ENCODE data around the gene GARS1. TPM values are rescaled to one million over a fixed set of nuclear protein-coding genes. Genes with fewer than 3 reads are reported as not detected.
"Not testable (repeated sequence)": the region's sequence is repeated elsewhere in the genome, so short reads cannot be mapped to it uniquely, and the experiment has no call there.

The GARS1 gene
- total RNA-seq, 3 donors from 2014 or later (not counting 1 experiment from before 2014, with no cell fraction given): 80.2 to 107 (median 92.4) TPM

DNA sequence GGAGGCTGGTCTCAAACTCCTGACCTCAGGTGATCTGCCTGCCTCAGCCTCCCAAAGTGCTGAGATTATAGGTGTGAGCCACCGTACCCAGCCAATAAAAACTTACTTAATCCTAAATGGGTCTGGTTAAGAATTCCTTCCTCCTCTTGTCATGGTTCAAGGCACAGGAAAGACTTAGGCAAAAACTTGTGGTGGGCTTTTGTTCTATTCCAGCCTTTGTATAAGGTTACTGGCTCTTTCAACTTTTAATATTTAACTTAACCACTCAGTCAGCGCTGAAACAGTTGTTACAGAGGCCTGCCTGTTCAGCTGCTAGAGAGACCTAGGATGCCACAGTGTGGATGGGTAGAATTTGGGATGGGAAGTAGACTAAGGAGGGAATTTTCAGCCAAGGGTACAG is 28.1 kb upstream of the GARS1 start:
- H3K4me1 ChIP-seq (ENCODE audit: control insufficient read depth, insufficient read depth, low read length): no peaks in the 10 kb centered on the region
- Mint-ChIP-seq H3K4me1 (peaks cover 0 to 7% of the 10 kb centered on the region in 2 donors), H3K36me3 (peaks cover 10% of the 10 kb centered on the region), H3K9me3 (peaks cover 0 to 2% of the 10 kb centered on the region in 2 donors), H3K27ac (no peak overlapping the region), H3K4me3 (no peak overlapping the region), H3K27me3 (ENCODE audit: low read depth in 2 of 2) (no peaks in the 10 kb centered on the region)
- H3K27me3 ChIP-seq (ENCODE audit: control insufficient read depth, insufficient read depth, low read length): no peaks in the 10 kb centered on the region
- H3K9me3 ChIP-seq (ENCODE audit: control insufficient read depth, insufficient read depth, low read length): no peaks in the 10 kb centered on the region
- TF ChIP-seq, protein P1, sequence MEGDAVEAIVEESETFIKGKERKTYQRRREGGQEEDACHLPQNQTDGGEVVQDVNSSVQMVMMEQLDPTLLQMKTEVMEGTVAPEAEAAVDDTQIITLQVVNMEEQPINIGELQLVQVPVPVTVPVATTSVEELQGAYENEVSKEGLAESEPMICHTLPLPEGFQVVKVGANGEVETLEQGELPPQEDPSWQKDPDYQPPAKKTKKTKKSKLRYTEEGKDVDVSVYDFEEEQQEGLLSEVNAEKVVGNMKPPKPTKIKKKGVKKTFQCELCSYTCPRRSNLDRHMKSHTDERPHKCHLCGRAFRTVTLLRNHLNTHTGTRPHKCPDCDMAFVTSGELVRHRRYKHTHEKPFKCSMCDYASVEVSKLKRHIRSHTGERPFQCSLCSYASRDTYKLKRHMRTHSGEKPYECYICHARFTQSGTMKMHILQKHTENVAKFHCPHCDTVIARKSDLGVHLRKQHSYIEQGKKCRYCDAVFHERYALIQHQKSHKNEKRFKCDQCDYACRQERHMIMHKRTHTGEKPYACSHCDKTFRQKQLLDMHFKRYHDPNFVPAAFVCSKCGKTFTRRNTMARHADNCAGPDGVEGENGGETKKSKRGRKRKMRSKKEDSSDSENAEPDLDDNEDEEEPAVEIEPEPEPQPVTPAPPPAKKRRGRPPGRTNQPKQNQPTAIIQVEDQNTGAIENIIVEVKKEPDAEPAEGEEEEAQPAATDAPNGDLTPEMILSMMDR (IDR thresholded peaks at IDR 0.05): no peak
- no peak overlapping the region for H3K4me3 ChIP-seq (ENCODE audit: low read length)
- no peak overlapping the region for H3K27ac ChIP-seq (ENCODE audit: low read length)
- no peak for DNase-seq
- 93% methylated on average over 2 of the region's 2 CpGs for WGBS (ENCODE audit: insufficient coverage)
- ATAC-seq: no peak
- intact Hi-C loops (cut with micrococcal nuclease): loop anchor here (10.0 kb wide), 1 partner anchor 122 kb away; no protein-coding TSS in a partner anchor
- H3K36me3 ChIP-seq (ENCODE audit: control insufficient read depth, insufficient read depth, low read length): peaks cover 38% of the 10 kb centered on the region

DNA sequence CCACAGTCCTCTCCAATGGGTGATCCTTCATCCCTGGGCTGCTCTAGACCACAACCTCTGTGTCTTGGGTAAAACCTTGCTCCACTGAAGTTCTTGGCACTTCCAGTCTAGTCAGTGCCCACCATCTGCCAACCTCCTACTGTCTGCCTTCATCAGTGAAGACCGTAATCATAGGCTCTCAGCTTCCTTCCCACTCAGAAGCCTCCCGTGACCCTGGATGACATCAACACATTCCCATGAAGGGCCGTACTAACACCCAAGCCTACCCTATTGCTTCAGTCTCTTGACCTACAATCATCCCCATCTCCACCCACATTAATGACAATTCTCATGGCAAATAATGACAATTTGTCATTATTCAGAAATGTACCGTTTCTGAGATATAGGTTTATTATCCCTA is 27.6 kb upstream of the GARS1 start:
- intact Hi-C loops (cut with micrococcal nuclease): loop anchor here (10.0 kb wide), 1 partner anchor 122 kb away; no protein-coding TSS in a partner anchor
- Histone ChIP-seq H3K4me3 (ENCODE audit: low read length) (no peak overlapping the region), H3K4me1 (ENCODE audit: control insufficient read depth, insufficient read depth, low read length) (no peaks in the 10 kb centered on the region), H3K27me3 (ENCODE audit: control insufficient read depth, insufficient read depth, low read length) (no peaks in the 10 kb centered on the region), H3K9me3 (ENCODE audit: control insufficient read depth, insufficient read depth, low read length) (no peaks in the 10 kb centered on the region), H3K27ac (ENCODE audit: low read length) (no peak overlapping the region), H3K36me3 (ENCODE audit: control insufficient read depth, insufficient read depth, low read length) (peaks cover 33% of the 10 kb centered on the region)
- H3K36me3 Mint-ChIP-seq: peaks cover 7% of the 10 kb centered on the region
- DNase-seq: no peak
- no peaks in the 10 kb centered on the region for H3K27me3 Mint-ChIP-seq (ENCODE audit: low read depth in 2 of 2)
- TF ChIP-seq, protein P1 (IDR thresholded peaks at IDR 0.05): no peak
- H3K27ac Mint-ChIP-seq: no peak overlapping the region
- H3K4me3 Mint-ChIP-seq: no peak overlapping the region
- ATAC-seq: no peak
- H3K9me3 Mint-ChIP-seq: peaks cover 0 to 2% of the 10 kb centered on the region in 2 donors
- 98% methylated on average over 3 of the region's 4 CpGs for WGBS (ENCODE audit: insufficient coverage)
- peaks cover 0 to 7% of the 10 kb centered on the region in 2 donors for H3K4me1 Mint-ChIP-seq

DNA sequence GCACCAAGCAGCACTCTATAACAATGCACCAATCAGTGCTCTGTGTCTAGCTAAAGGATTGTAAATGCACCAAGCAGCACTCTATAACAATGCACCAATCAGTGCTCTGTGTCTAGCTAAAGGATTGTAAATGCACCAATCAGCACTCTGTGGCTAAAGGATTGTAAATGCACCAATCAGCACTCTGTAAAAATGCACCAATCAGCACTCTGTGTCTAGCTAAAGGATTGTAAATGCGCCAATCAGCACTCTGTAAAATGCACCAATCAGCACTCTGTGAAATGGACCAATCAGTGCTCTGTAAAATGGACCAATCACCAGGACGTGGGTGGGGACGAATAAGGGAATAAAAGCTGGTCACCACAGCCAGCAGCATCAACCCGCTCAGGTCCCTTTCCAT is 24.4 kb upstream of the GARS1 start:
- H3K36me3 Mint-ChIP-seq; H3K27me3 ChIP-seq (ENCODE audit: control insufficient read depth, insufficient read depth, low read length): not testable (repeated sequence)

DNA sequence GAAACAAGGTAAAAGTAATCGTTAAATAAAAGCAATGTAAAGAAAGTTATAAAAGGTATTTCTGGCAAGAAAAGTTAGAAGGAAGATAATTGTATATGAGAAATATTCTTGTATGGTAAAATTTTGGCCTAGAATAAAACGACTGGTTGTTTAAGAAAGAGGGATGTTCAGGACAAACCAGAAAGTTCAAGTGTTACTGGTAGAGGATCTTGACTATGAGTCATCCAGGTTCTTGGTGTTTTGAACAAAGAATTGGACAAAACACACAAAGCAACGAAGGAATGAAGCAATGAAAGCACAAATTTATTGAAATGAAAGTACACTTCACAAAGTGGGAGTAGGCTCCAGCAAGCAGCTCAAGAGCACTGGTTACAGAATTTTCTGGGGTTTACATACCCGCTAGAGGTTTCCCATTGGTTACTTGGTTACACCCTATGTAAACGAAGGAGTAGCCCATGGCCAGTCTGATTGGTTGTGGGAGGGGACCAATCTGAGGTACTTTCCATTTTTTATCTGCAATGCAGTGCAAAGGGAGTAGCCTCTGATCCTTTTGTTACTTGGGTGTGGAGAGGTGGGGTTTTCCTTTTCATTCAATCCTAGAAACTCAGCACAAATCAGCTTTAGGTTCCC is 22.4 kb upstream of the GARS1 start:
- Mint-ChIP-seq H3K27me3 (ENCODE audit: low read depth in 2 of 2) (no peaks in the 10 kb centered on the region), H3K27ac (peak overlapping the region in 1 of 2 donors; percentile 12), H3K9me3 (peaks cover 0 to 2% of the 10 kb centered on the region in 2 donors), H3K36me3 (peaks cover 7% of the 10 kb centered on the region), H3K4me3 (no peak overlapping the region), H3K4me1 (no peaks in the 10 kb centered on the region)
- Histone ChIP-seq H3K27me3 (ENCODE audit: control insufficient read depth, insufficient read depth, low read length) (no peaks in the 10 kb centered on the region), H3K4me3 (ENCODE audit: low read length) (no peak overlapping the region), H3K27ac (ENCODE audit: low read length) (no peak overlapping the region), H3K9me3 (ENCODE audit: control insufficient read depth, insufficient read depth, low read length) (no peaks in the 10 kb centered on the region), H3K4me1 (ENCODE audit: control insufficient read depth, insufficient read depth, low read length) (no peaks in the 10 kb centered on the region), H3K36me3 (ENCODE audit: control insufficient read depth, insufficient read depth, low read length) (peaks cover 24% of the 10 kb centered on the region)
- intact Hi-C loops (cut with micrococcal nuclease): no loop called here
- TF ChIP-seq, protein P1 (IDR thresholded peaks at IDR 0.05): no peak
- ATAC-seq (no peak), DNase-seq (no peak)
- WGBS (ENCODE audit: insufficient coverage): 92% methylated on average over 5 of the region's 5 CpGs

More for the DNA sequence above, 24.4 kb upstream of the GARS1 start:
- H3K9me3 Mint-ChIP-seq; H3K9me3 ChIP-seq (ENCODE audit: control insufficient read depth, insufficient read depth, low read length); H3K4me1 Mint-ChIP-seq; ATAC-seq; H3K4me3 Mint-ChIP-seq; DNase-seq; H3K27ac Mint-ChIP-seq; intact Hi-C loops (cut with micrococcal nuclease); H3K27ac ChIP-seq (ENCODE audit: low read length); H3K4me1 ChIP-seq (ENCODE audit: control insufficient read depth, insufficient read depth, low read length); H3K27me3 Mint-ChIP-seq (ENCODE audit: low read depth in 2 of 2); H3K4me3 ChIP-seq (ENCODE audit: low read length): not testable (repeated sequence)
- WGBS (ENCODE audit: insufficient coverage): 100% methylated on average over 4 of the region's 4 CpGs
- H3K36me3 ChIP-seq (ENCODE audit: control insufficient read depth, insufficient read depth, low read length): peaks cover 30% of the 10 kb centered on the region
